Choroid plexus epithelial cell (primary cell): ENCODE data around the gene PCTP.

Source experiments
- DNase-seq: peaks from one replicate; pipeline ENCODE4 v3.0.0-alpha.2; 2010; ENCODE audit warnings: low read depth
- H3K4me3 ChIP-seq: 2 replicates; pipeline ENCODE4 v1.5.1; 2011; ENCODE audit warnings: low read depth, mild to moderate bottlenecking, control low read depth, low read length, moderate library complexity
- TF ChIP-seq, protein P1 (sequence below): conservative IDR thresholded peaks from 2 replicates; pipeline ENCODE4 v1.5.1; 2011; ENCODE audit warnings: low read depth, mild to moderate bottlenecking, control low read depth, inconsistent platforms, low read length, moderate library complexity

The PCTP gene

DNA sequence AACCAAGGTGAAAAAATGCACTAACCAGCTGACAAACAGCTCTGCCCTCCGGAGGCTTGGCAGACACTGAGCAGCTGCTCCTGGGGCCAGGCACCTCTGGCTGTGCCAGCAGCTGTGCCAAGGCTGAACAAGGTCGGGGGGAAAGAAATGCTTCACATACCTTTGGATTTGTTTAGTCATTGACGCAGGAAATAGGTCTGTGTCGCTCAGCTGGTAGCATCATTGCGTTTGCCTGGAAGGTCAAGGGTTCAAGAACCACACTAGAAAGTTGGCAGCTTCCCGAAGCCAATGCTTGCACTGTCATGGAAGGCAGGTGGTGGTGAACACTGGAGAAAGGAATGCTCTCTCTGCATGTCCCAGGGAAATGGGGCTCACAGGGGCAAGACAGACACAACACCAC lies 63.5 kb downstream of the PCTP start:
- DNase-seq: peak; percentile 13
- TF ChIP-seq, protein P1, sequence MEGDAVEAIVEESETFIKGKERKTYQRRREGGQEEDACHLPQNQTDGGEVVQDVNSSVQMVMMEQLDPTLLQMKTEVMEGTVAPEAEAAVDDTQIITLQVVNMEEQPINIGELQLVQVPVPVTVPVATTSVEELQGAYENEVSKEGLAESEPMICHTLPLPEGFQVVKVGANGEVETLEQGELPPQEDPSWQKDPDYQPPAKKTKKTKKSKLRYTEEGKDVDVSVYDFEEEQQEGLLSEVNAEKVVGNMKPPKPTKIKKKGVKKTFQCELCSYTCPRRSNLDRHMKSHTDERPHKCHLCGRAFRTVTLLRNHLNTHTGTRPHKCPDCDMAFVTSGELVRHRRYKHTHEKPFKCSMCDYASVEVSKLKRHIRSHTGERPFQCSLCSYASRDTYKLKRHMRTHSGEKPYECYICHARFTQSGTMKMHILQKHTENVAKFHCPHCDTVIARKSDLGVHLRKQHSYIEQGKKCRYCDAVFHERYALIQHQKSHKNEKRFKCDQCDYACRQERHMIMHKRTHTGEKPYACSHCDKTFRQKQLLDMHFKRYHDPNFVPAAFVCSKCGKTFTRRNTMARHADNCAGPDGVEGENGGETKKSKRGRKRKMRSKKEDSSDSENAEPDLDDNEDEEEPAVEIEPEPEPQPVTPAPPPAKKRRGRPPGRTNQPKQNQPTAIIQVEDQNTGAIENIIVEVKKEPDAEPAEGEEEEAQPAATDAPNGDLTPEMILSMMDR: no peak
- no peak overlapping the region for H3K4me3 ChIP-seq

DNA sequence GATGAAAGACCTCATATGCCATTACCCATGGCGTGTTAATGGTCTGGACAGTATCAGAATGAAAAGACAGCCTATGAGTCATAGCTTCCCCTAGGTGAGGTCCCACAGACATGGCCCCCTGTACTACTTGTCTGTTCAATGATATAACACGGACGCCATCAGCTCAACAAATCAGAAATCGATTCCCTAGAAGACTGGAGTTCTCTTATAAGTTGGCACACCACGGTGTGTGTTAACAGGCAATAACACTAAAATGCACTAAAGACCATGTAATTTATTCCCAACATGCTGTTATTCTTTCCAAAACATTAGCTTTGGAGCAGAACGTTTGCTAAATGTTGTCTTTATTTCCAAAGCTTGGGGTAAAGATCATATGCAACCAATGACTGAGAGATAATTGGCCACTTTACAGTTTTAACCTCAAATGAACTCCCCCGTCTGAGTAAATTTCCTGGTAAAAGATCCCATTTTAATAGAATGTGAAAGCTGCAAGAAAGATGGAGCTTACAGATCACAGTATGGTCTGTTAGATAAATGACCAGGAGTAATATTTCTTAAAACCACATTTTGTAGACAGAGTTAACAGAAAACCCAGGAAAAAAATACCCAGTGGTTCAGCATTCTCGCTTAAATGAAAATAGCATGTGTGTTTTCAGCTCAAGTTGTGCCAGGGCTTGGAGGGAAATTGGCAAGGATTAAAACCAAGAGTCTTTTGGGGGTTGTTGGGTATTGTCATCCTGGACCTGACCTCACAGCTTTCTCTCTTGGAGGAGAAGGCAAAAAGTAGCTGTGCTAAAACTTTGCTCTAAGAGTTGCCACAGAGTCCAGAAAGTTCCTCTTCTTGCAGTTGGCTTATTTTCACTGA lies 65.9 kb downstream of the PCTP start:
- no peak for DNase-seq
- TF ChIP-seq, protein P1: no peak
- H3K4me3 ChIP-seq: no peak overlapping the region

DNA sequence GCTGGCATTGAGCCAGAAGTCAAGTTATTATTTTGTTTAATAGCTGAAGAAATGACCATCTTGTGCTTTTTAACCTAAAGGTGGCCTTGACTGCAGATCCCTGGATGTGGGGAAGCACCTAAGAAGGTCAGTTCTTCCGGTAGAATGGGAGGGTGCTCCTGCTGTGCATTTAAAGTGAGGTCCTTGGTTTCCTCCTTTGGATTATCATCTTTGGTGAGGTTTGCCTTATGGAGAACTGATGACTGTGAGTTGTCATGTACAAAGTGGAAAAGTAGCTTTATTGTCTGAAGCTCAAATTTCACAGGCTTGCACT lies 66.5 kb downstream of the PCTP start:
- H3K4me3 ChIP-seq: no peak overlapping the region
- no peak for DNase-seq
- TF ChIP-seq, protein P1: no peak

DNA sequence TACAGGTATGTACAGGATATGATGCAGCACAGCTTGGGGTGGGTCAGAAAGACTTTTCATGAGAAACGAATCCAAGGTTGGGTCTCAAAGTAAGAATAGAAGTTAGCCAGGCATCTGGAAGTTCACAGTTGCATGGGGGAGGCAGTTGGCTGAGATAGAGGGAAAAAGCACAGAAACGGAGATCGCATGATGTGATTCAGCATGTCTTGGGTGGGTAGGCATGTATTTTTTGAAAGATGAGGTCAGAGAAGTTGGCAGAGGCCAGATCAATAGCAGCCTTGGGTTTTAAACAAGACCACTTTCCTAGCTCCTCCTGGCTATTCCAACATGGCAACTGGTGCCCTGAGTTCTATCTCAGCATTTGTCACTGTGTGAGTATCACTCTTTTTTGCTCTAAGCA lies 67.2 kb downstream of the PCTP start:
- no peak for DNase-seq
- TF ChIP-seq, protein P1: no peak
- H3K4me3 ChIP-seq: no peak overlapping the region

DNA sequence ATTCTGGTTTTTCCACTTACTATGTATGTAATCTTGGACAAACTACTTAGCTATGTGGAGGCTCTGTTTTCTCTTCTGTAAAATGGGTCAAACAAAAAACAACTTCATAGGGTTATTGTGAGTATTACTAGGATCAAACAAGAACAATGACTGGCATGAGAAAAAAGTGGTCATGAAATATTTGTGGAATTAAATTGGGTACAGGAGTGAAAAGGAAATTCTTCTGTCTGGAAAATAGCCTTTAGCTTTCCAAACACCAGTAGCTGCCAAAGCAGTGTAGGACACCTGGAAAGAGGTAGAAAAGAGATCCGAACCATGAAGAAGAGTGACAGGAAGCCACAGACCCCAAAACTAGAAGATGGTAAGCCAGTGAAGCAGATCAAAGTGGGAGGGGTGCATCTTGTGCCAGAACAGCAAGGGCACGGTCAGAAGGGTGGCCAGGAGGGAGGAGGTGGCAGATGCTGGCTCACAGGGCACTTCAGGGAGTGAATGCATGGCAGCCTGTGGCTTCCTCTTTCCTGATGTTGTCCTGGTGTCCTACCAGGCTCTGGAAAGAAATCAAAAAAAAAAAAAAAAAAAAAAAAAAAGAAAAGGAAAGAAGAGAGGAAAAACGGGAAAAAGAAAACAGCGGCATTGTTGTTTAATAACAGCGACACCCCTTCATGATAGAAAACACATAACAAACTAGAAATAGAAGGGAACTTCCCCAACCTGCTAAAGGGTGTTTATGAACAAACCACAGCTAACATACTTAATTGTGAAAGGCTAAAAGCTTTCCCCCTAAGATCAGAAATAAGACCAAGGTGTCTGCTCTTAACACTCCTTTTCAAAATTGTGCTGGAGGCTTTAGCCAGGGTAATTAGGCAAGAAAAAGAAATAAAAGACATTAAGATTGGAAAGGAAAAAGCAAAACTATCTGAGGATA lies 67.9 kb downstream of the PCTP start:
- DNase-seq: no peak
- TF ChIP-seq, protein P1: no peak
- H3K4me3 ChIP-seq: no peak overlapping the region

DNA sequence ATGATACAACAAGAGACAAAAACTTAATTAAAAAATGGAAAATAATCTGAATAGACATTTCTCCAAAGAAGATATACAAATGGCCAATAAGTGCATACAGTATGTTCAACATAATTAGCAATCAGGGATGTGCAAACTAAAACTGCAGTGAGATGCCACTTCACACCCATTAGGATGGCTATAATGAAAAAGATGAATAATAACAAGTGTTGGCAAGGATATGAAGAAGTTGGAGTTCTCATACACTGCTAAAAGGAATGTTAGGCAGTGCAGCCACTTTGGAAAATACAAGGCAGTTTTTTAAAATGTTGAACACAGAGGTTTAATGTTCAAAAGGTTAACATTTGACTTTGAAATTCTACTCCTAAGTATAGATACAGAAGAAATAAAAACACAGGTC lies 69.8 kb downstream of the PCTP start:
- DNase-seq: no peak
- no peak overlapping the region for H3K4me3 ChIP-seq
- TF ChIP-seq, protein P1: no peak

DNA sequence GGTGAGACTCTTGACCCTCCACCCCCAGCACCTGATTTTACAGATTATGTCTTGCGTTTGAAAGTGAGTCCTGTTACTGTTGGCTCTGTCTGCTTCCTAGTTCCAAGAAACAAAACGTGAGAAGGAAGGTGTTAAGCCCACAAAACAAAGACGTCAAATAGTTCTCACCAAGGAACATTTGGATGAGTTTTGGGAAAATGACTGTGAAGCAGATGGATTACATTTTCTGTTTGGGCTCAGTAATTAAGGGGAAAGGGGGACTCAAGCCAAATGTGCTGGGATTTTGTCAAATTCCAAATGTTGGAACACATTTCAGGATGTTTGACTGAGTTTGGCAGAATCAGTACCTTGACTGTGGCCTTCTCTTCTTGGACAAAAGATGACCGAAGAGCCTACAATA lies 71.2 kb downstream of the PCTP start:
- TF ChIP-seq, protein P1: no peak
- H3K4me3 ChIP-seq: no peak overlapping the region
- no peak for DNase-seq
